ENCODE results near the gene PAX8. TPM values are rescaled to one million over a fixed set of nuclear protein-coding genes. Genes with fewer than 3 reads are reported as not detected.

PAX8 gene
- total RNA-seq, 6 donors from 2014 or later, result 1.5 to 3.6 (median 2.0) TPM

DNA sequence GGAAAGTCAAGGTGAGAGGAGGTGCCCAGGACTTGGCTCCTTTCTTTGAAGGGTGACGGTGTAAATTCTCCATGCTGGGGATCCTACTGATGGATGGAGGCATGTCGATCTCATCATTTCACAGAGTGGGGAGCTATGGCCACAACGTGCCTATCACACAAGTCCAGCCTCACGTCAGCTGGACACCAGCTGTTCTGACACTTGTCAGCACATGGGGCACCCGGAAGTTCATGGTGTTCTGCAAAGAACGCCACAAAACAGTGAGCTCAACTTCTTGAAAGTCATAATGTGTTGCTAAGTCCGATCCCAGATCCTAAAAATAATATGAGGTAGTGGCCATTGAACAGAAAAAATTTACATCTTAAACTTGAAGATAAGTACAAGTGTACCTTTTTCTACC, 12.3 kb downstream of the PAX8 start:
- 82 to 88% methylated on average over 7 of the region's 7 CpGs for WGBS, 2 donors
- Histone ChIP-seq H3K4me3 (no peak overlapping the region), H3K27ac (no peak overlapping the region), H3K36me3 (no peaks in the 10 kb centered on the region), H3K9me3 (no peaks in the 10 kb centered on the region), H3K27me3 (no peaks in the 10 kb centered on the region), H3K4me1 (no peaks in the 10 kb centered on the region)
- no peak for DNase-seq
- no peak for ATAC-seq (ENCODE audit: low FRiP score in 2 of 2)
- TF ChIP-seq, protein P1, sequence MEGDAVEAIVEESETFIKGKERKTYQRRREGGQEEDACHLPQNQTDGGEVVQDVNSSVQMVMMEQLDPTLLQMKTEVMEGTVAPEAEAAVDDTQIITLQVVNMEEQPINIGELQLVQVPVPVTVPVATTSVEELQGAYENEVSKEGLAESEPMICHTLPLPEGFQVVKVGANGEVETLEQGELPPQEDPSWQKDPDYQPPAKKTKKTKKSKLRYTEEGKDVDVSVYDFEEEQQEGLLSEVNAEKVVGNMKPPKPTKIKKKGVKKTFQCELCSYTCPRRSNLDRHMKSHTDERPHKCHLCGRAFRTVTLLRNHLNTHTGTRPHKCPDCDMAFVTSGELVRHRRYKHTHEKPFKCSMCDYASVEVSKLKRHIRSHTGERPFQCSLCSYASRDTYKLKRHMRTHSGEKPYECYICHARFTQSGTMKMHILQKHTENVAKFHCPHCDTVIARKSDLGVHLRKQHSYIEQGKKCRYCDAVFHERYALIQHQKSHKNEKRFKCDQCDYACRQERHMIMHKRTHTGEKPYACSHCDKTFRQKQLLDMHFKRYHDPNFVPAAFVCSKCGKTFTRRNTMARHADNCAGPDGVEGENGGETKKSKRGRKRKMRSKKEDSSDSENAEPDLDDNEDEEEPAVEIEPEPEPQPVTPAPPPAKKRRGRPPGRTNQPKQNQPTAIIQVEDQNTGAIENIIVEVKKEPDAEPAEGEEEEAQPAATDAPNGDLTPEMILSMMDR (IDR thresholded peaks at IDR 0.05), result no peak
- no peak for TF ChIP-seq EP300 (IDR thresholded peaks at IDR 0.05)

DNA sequence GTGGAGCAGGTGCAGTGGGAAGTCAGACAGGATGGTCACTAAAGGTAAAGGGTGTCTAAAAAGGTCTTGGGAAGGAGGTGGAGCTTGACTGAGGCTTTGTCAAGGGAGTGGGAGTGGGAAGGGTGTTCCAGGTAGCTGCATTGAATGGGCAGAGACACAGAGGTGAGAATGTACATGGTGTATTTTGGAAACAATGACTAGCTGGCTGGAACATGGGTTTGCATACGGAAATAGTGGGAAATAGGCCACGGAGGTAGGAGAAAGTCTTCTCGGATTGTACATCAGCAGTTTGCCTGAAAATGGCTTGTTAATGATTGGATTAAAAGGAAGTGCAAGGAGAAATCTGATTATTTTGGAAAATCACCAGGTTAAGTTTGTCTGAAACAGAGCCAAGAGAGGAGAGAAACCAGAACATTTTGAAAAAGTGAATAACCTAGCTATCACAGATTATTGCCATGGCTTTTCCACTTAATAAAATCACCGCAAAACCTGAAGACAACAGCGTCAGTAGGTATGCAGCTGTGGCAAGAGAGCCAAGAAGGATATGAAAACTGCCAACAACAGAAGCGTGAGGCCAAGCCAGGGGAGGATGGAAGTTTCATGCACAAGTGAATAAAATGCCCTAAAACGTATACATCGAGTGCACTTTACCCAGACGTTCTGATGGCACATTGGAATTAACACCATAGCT, 13.9 kb downstream of the PAX8 start:
- ATAC-seq (ENCODE audit: low FRiP score in 2 of 2), result no peak
- no peak for DNase-seq
- H3K27ac ChIP-seq, result no peak overlapping the region
- 71 to 80% methylated on average over 9 of the region's 9 CpGs for WGBS, 2 donors
- no peak overlapping the region for H3K4me3 ChIP-seq
- TF ChIP-seq, protein P1 (IDR thresholded peaks at IDR 0.05), result no peak
- TF ChIP-seq POLR2A (IDR thresholded peaks at IDR 0.05), result no peak
- TF ChIP-seq EP300 (IDR thresholded peaks at IDR 0.05), result no peak
- TF ChIP-seq POLR2AphosphoS5 (IDR thresholded peaks at IDR 0.05), result no peak
- no peaks in the 10 kb centered on the region for H3K27me3 ChIP-seq
- H3K36me3 ChIP-seq, result no peaks in the 10 kb centered on the region
- H3K9me3 ChIP-seq, result no peaks in the 10 kb centered on the region
- no peaks in the 10 kb centered on the region for H3K4me1 ChIP-seq

DNA sequence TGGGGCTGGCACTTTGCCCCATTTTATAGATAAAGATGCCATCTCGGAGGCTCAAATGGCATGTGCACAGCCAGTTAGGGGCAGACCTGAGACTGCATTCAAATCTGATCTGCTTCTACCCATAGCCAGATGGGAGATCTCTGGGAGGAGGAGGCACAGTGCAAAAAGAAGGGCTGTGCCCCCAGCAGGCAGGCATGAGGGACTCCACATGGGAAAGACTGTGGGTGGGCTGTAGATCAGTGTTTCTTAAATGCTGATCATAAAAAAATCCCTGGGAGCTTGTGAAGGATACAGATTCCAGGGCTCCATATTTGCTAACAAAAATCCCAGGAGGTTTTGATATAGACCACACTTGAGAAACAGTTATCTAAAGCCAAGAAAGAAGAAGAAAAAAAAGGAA, 15.2 kb downstream of the PAX8 start:
- Histone ChIP-seq H3K27ac (no peak overlapping the region), H3K4me3 (no peak overlapping the region), H3K27me3 (no peaks in the 10 kb centered on the region), H3K9me3 (no peaks in the 10 kb centered on the region), H3K36me3 (no peaks in the 10 kb centered on the region), H3K4me1 (peaks cover 0 to 3% (median under 1%) of the 10 kb centered on the region in 4 donors)
- ATAC-seq (ENCODE audit: low FRiP score in 2 of 2) (no peak), DNase-seq (no peak)
- 78 to 100% methylated on average over 1 of the region's 1 CpG for WGBS, 2 donors
- TF ChIP-seq POLR2AphosphoS5 (IDR thresholded peaks at IDR 0.05), result no peak
- TF ChIP-seq EP300 (IDR thresholded peaks at IDR 0.05), result no peak
- TF ChIP-seq, protein P1 (IDR thresholded peaks at IDR 0.05), result no peak
- TF ChIP-seq POLR2A (IDR thresholded peaks at IDR 0.05), result no peak

DNA sequence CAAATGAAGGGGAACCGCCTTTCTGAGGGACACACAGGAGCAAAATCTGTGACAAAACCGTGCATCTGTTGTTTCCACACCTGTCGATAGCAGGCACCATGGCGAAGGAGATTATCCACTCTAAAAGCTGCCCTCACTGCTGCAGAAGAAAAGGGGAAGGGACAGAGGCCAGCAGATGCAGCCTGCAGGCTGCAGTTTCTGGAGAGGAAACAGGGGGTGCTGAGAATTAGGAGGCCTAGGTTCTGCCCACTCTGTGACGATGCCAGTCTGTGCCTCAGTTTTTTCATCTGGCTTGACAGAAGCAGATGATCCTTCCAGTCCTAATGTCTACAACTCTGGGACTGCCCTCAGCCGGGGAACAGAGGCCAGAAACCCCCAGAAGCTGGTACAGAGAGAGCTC, 17.7 kb downstream of the PAX8 start:
- no peak overlapping the region for H3K27ac ChIP-seq

More for the DNA sequence above, 17.7 kb downstream of the PAX8 start:
- TF ChIP-seq, protein P1 (IDR thresholded peaks at IDR 0.05), result no peak
- TF ChIP-seq EP300 (IDR thresholded peaks at IDR 0.05) (no peak), POLR2AphosphoS5 (IDR thresholded peaks at IDR 0.05) (no peak), POLR2A (IDR thresholded peaks at IDR 0.05) (no peak)
- Histone ChIP-seq H3K27me3 (no peaks in the 10 kb centered on the region), H3K4me3 (no peak overlapping the region), H3K4me1 (peaks cover 0 to 16% (median 10%) of the 10 kb centered on the region in 4 donors), H3K9me3 (no peaks in the 10 kb centered on the region), H3K36me3 (no peaks in the 10 kb centered on the region)
- no peak for ATAC-seq (ENCODE audit: low FRiP score in 2 of 2)
- WGBS, 2 donors, result 60 to 64% methylated on average over 6 of the region's 6 CpGs
- DNase-seq, result no peak
